ENCODE measurements around the gene TBC1D1. TPM values are rescaled to one million over a fixed set of nuclear protein-coding genes. Genes with fewer than 3 reads are reported as not detected.

Gene TBC1D1
- total and polyA plus RNA-seq, 2 experiments from 2014 or later: 100.0 to 214 TPM

- no peak for TF ChIP-seq CTCF (IDR thresholded peaks at IDR 0.05; ENCODE audit: low read depth, low read length)
- H3K36me3 ChIP-seq: no peaks in the 10 kb centered on the region
- DNase-seq (ENCODE audit: low read depth in 1 of 2, low spot score in 1 of 2): no peak
- no peaks in the 10 kb centered on the region for H3K9me3 ChIP-seq (ENCODE audit: low read depth)
- H3K4me1 ChIP-seq (ENCODE audit: low read depth): no peaks in the 10 kb centered on the region
- H3K27ac ChIP-seq: no peak overlapping the region
- no peak overlapping the region for H3K4me3 ChIP-seq
- H3K27me3 ChIP-seq: no peaks in the 10 kb centered on the region
Measured at GRCh38 chr4:38178392-38178995, 287.6 kb downstream of the TBC1D1 start.

GRCh38 chr4:38179690-38180377 lies 288.9 kb downstream of the TBC1D1 start:
- Histone ChIP-seq H3K36me3 (no peaks in the 10 kb centered on the region), H3K4me3 (no peak overlapping the region), H3K9me3 (ENCODE audit: low read depth) (no peaks in the 10 kb centered on the region), H3K27me3 (no peaks in the 10 kb centered on the region), H3K27ac (no peak overlapping the region), H3K4me1 (ENCODE audit: low read depth) (no peaks in the 10 kb centered on the region)
- peak; percentile 85 for TF ChIP-seq CTCF (IDR thresholded peaks at IDR 0.05; ENCODE audit: low read depth, low read length)
- DNase-seq (ENCODE audit: low read depth in 1 of 2, low spot score in 1 of 2): peak; percentile 76 to 82

GRCh38 chr4:38180456-38180855 lies 289.6 kb downstream of the TBC1D1 start:
- no peak overlapping the region for H3K4me3 ChIP-seq
- TF ChIP-seq CTCF (IDR thresholded peaks at IDR 0.05; ENCODE audit: low read depth, low read length): no peak
- no peak for DNase-seq (ENCODE audit: low read depth in 1 of 2, low spot score in 1 of 2)

GRCh38 chr4:38181286-38181685 lies 290.4 kb downstream of the TBC1D1 start:
- H3K4me3 ChIP-seq: no peak overlapping the region
- no peaks in the 10 kb centered on the region for H3K4me1 ChIP-seq (ENCODE audit: low read depth)
- H3K27me3 ChIP-seq: no peaks in the 10 kb centered on the region
- no peaks in the 10 kb centered on the region for H3K36me3 ChIP-seq
- no peaks in the 10 kb centered on the region for H3K9me3 ChIP-seq (ENCODE audit: low read depth)
- TF ChIP-seq CTCF (IDR thresholded peaks at IDR 0.05; ENCODE audit: low read depth, low read length): no peak
- no peak for DNase-seq (ENCODE audit: low read depth in 1 of 2, low spot score in 1 of 2)
- no peak overlapping the region for H3K27ac ChIP-seq

More at GRCh38 chr4:38180456-38180855, 289.6 kb downstream of the TBC1D1 start:
- H3K36me3 ChIP-seq: no peaks in the 10 kb centered on the region
- no peaks in the 10 kb centered on the region for H3K9me3 ChIP-seq (ENCODE audit: low read depth)
- no peaks in the 10 kb centered on the region for H3K27me3 ChIP-seq
- H3K4me1 ChIP-seq (ENCODE audit: low read depth): no peaks in the 10 kb centered on the region
- H3K27ac ChIP-seq: no peak overlapping the region

GRCh38 chr4:38182334-38182998 lies 291.6 kb downstream of the TBC1D1 start:
- no peaks in the 10 kb centered on the region for H3K27me3 ChIP-seq
- no peaks in the 10 kb centered on the region for H3K36me3 ChIP-seq
- no peaks in the 10 kb centered on the region for H3K9me3 ChIP-seq (ENCODE audit: low read depth)
- no peaks in the 10 kb centered on the region for H3K4me1 ChIP-seq (ENCODE audit: low read depth)
- TF ChIP-seq CTCF (IDR thresholded peaks at IDR 0.05; ENCODE audit: low read depth, low read length): no peak
- no peak overlapping the region for H3K27ac ChIP-seq
- H3K4me3 ChIP-seq: no peak overlapping the region
- no peak for DNase-seq (ENCODE audit: low read depth in 1 of 2, low spot score in 1 of 2)

Data from cardiac muscle cell (in vitro differentiated cells and primary cell).